GM13976 (cell line): Measurements from ENCODE around the gene DVL3.
A peak's percentile ranks its signal among the peaks of the same experiment; 100 is the strongest.

Source experiments
- DNase-seq: peaks from one replicate; pipeline ENCODE4 v3.0.0; 2012; ENCODE audit warnings: low spot score
- CTCF ChIP-seq: IDR thresholded peaks from 2 replicates; pipeline ENCODE4 v1.5.1; 2012; ENCODE audit warnings: borderline replicate concordance, mild to moderate bottlenecking; ENCODE audit not compliant: insufficient read depth; ENCODE audit errors: extremely low read depth, missing control alignments, control extremely low read depth
- in situ Hi-C: fragments of 300-500 bp; cut with MboI; formaldehyde crosslinking; loops from one replicate; pipeline ENCODE4 v1.12.0; 2022; ENCODE audit warnings: low sequenced_read_pairs, mixed read lengths, inconsistent platforms; ENCODE audit not compliant: unreplicated experiment

The DVL3 gene

GRCh38 chr3:184132945-184133344 is 22.2 kb upstream of the DVL3 start:
- no peak for DNase-seq
- in situ Hi-C loops: no loop called here
- TF ChIP-seq CTCF: no peak

- in situ Hi-C loops: no loop called here
- DNase-seq: peak; percentile 67
- no peak for TF ChIP-seq CTCF
Measured at GRCh38 chr3:184133840-184134745, 21.1 kb upstream of the DVL3 start.

GRCh38 chr3:184134746-184135148 is 20.4 kb upstream of the DVL3 start:
- TF ChIP-seq CTCF: no peak
- in situ Hi-C loops: no loop called here
- DNase-seq: peak; percentile 37

GRCh38 chr3:184135149-184135910 is 19.8 kb upstream of the DVL3 start, which contains the start of gene EIF2B5:
Gene EIF2B5 (plus strand): TSS chr3:184135358. CDS start chr3:184135386, 28 bp downstream.
- no peak for TF ChIP-seq CTCF
- in situ Hi-C loops: no loop called here
- DNase-seq: peak; percentile 92

- in situ Hi-C loops: no loop called here
- no peak for TF ChIP-seq CTCF
- DNase-seq: no peak
Measured at GRCh38 chr3:184135911-184136260, 19.3 kb upstream of the DVL3 start.

- in situ Hi-C loops: no loop called here
- TF ChIP-seq CTCF: no peak
- DNase-seq: no peak
Measured at GRCh38 chr3:184140436-184140835, 14.7 kb upstream of the DVL3 start.
